Measurements from ENCODE around the gene TACR1.

The TACR1 gene

DNA sequence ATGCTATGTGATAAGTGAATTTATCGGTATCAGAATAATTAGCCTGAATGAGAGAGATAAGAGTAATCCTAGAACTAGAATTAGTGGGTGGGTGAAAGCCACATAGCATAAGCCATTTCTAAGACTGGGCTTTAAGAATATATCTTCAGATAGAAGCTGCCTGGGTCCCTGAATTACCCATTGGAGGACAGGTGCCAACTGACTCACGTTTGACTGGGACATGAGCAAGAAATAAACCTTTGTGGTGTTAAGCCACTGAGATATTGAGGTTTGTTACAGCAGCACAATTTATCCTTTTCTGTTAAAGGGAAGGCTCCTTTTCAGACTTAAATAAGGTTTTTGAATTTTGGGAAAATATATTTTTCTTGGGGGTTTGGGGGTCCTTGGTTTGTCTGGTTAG lies 145.0 kb downstream of the TACR1 start:
- TF ChIP-seq FOXM1 (IDR thresholded peaks at IDR 0.05; ENCODE audit: borderline replicate concordance, low read depth), result no peak
- no peak for TF ChIP-seq CREB1 (IDR thresholded peaks at IDR 0.05; ENCODE audit: low read depth)
- TF ChIP-seq RAD21 (IDR thresholded peaks at IDR 0.05; ENCODE audit: low read depth), result no peak

DNA sequence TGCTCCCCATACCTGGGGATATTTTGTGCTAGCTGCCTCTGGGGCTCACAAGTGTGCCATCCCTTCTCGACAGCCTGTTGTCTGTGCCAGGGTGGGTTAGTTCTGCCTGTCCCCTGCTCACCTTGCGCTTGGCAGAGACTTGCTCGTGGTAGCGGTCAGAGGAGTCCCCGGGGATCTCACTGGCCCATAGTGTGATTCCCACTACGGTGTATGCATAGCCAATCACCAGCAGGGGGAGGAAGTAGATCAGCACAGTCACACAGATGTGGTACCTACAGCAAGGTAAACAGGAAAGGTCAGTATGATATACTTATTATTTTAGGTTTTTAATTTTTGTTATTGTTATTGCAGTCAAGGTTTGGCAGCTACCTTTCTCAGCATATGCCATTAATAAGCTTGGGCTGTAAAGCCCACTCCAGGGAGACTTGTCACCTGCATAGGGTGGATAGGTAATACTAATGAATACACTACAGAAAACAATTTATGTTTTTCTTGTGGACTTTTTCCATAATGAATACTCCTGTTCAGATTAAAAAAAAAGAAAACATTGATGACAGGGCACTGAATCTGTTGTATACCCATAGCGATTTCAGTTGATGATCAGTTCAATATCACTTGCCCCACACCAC lies 145.7 kb downstream of the TACR1 start:
- TF ChIP-seq RAD21 (IDR thresholded peaks at IDR 0.05; ENCODE audit: low read depth) (peak; percentile 61), TEAD4 (IDR thresholded peaks at IDR 0.05) (no peak)

DNA sequence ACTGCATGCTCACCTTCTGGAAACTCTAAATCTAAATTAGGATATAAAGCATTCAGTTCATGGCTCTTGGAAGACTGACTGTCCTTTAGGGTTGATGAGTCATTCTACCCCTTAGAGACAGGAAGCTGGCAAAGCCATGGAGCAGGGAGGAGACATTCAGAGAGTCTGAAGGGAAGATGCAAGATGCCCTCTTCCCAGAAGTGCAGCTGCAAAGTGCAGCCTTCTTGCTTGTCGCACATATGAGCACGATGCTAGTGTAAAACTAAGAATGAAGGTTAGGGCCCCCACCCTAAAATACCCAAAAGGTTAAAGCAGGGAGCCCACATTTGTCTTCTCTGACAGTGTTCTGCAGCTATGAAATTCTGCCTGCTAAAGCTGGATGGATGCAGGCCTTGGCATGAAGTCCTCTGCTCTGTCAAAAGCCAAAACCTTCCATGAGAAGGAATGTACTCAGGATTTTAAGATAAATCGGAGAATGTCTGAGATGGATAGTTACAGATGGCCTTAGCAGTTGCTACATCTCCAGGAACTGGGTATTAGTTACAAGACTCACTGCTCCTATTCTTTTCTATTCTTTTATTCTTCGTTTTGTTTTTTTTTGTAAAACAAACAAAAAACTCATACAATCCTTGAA lies 151.2 kb downstream of the TACR1 start:
- TF ChIP-seq EGR1 (IDR thresholded peaks at IDR 0.05), result no peak
- no peak for TF ChIP-seq CEBPB (IDR thresholded peaks at IDR 0.05)
- TF ChIP-seq ZBTB7A (IDR thresholded peaks at IDR 0.05; ENCODE audit: low read depth), result no peak
- no peak for TF ChIP-seq YY1 (IDR thresholded peaks at IDR 0.05; ENCODE audit: low read depth)
- no peak for TF ChIP-seq NFIC (IDR thresholded peaks at IDR 0.05)
- no peak for TF ChIP-seq CREB1 (IDR thresholded peaks at IDR 0.05; ENCODE audit: low read depth)
- TF ChIP-seq TAF1 (IDR thresholded peaks at IDR 0.05; ENCODE audit: low read depth), result no peak
- no peak for TF ChIP-seq RAD21 (IDR thresholded peaks at IDR 0.05; ENCODE audit: low read depth)
- TF ChIP-seq, protein P1, sequence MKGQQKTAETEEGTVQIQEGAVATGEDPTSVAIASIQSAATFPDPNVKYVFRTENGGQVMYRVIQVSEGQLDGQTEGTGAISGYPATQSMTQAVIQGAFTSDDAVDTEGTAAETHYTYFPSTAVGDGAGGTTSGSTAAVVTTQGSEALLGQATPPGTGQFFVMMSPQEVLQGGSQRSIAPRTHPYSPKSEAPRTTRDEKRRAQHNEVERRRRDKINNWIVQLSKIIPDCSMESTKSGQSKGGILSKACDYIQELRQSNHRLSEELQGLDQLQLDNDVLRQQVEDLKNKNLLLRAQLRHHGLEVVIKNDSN (IDR thresholded peaks at IDR 0.05), result no peak
- no peak for TF ChIP-seq FOXM1 (IDR thresholded peaks at IDR 0.05; ENCODE audit: borderline replicate concordance, low read depth)
- no peak for TF ChIP-seq TCF12 (IDR thresholded peaks at IDR 0.05; ENCODE audit: low read depth)
- TF ChIP-seq, protein P2, sequence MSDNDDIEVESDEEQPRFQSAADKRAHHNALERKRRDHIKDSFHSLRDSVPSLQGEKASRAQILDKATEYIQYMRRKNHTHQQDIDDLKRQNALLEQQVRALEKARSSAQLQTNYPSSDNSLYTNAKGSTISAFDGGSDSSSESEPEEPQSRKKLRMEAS (IDR thresholded peaks at IDR 0.05), result no peak
- TF ChIP-seq EP300 (IDR thresholded peaks at IDR 0.05; ENCODE audit: borderline replicate concordance), result no peak
- no peak for TF ChIP-seq TEAD4 (IDR thresholded peaks at IDR 0.05)
- TF ChIP-seq, protein P3, sequence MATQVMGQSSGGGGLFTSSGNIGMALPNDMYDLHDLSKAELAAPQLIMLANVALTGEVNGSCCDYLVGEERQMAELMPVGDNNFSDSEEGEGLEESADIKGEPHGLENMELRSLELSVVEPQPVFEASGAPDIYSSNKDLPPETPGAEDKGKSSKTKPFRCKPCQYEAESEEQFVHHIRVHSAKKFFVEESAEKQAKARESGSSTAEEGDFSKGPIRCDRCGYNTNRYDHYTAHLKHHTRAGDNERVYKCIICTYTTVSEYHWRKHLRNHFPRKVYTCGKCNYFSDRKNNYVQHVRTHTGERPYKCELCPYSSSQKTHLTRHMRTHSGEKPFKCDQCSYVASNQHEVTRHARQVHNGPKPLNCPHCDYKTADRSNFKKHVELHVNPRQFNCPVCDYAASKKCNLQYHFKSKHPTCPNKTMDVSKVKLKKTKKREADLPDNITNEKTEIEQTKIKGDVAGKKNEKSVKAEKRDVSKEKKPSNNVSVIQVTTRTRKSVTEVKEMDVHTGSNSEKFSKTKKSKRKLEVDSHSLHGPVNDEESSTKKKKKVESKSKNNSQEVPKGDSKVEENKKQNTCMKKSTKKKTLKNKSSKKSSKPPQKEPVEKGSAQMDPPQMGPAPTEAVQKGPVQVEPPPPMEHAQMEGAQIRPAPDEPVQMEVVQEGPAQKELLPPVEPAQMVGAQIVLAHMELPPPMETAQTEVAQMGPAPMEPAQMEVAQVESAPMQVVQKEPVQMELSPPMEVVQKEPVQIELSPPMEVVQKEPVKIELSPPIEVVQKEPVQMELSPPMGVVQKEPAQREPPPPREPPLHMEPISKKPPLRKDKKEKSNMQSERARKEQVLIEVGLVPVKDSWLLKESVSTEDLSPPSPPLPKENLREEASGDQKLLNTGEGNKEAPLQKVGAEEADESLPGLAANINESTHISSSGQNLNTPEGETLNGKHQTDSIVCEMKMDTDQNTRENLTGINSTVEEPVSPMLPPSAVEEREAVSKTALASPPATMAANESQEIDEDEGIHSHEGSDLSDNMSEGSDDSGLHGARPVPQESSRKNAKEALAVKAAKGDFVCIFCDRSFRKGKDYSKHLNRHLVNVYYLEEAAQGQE (IDR thresholded peaks at IDR 0.05; ENCODE audit: low read depth), result no peak

DNA sequence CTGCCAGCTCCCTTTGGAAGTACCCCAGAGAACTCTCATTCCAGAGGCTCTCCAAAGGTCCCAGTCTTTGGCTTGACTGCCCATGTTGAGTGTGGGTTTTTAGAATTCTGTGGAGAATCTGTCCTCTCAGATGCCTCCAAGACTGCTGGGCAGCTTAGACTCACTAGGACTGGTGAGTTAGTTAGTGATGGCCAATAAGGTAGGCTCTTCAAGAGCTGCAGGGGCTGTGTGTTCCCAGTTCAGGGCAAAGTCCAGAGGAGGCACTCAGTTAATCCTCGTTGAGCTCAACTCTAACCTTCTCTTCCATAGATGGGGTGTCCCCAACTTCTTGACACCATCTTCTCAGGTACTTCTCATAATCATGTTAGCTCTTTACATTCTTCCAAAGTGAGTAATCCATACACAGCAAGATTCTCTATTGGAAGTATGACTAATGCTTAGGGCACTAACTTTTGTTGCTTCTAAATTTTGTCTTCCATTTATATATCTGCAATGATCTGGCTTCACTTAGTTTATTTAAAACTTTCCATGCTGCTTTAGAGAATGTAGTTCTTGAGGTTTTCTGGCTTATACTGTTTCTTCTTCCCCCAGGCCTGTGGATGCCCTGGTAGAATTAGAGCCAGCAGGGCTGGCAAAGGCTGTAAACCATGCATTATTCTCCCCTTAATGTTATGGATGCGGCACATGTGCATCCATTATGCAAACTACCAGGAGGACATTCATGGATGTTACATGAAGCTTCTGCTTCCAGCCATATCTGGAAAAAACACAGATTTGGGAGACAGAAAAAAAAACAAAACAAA lies 151.9 kb downstream of the TACR1 start:
- TF ChIP-seq TAF1 (IDR thresholded peaks at IDR 0.05; ENCODE audit: low read depth), result no peak
- no peak for TF ChIP-seq ZBTB7A (IDR thresholded peaks at IDR 0.05; ENCODE audit: low read depth)
- no peak for TF ChIP-seq TEAD4 (IDR thresholded peaks at IDR 0.05)
- TF ChIP-seq, protein P2 (IDR thresholded peaks at IDR 0.05), result no peak
- TF ChIP-seq EP300 (IDR thresholded peaks at IDR 0.05; ENCODE audit: borderline replicate concordance), result no peak
- TF ChIP-seq NFIC (IDR thresholded peaks at IDR 0.05), result no peak
- TF ChIP-seq, protein P1 (IDR thresholded peaks at IDR 0.05), result no peak
- TF ChIP-seq, protein P3 (IDR thresholded peaks at IDR 0.05; ENCODE audit: low read depth), result no peak
- no peak for TF ChIP-seq CREB1 (IDR thresholded peaks at IDR 0.05; ENCODE audit: low read depth)
- no peak for TF ChIP-seq RAD21 (IDR thresholded peaks at IDR 0.05; ENCODE audit: low read depth)
- TF ChIP-seq CEBPB (IDR thresholded peaks at IDR 0.05), result no peak
- TF ChIP-seq YY1 (IDR thresholded peaks at IDR 0.05; ENCODE audit: low read depth), result no peak
- no peak for TF ChIP-seq TCF12 (IDR thresholded peaks at IDR 0.05; ENCODE audit: low read depth)
- TF ChIP-seq FOXM1 (IDR thresholded peaks at IDR 0.05; ENCODE audit: borderline replicate concordance, low read depth), result no peak
- TF ChIP-seq EGR1 (IDR thresholded peaks at IDR 0.05), result no peak

DNA sequence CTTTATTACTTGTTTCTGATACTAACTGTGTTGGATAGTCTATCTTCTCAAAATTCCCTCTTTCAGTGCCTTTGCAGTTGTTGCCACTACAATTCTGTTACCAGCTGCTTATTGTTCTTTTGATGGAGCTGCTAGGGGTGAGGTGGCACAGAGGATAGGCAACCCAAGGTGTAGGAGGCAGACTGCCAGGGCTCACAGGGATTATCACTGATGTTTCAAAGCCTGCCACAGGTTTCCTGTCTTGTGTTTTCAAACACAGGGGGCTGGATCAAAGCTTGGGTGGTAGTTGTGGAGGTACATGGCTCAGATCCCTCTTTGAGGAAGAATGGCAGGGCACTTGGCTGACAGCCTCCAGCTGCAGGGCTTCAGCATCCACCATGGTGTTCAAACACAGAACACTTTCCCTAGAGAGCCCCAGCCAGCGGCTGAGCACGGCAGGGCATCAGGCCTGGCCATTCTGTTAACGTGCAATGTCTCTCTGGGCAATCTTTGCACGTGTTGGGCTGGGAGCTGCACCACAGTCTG lies 153.7 kb downstream of the TACR1 start:
- TF ChIP-seq CREB1 (IDR thresholded peaks at IDR 0.05; ENCODE audit: low read depth) (no peak), TEAD4 (IDR thresholded peaks at IDR 0.05) (no peak), RAD21 (IDR thresholded peaks at IDR 0.05; ENCODE audit: low read depth) (no peak), NFIC (IDR thresholded peaks at IDR 0.05) (no peak)
- TF ChIP-seq, protein P3 (IDR thresholded peaks at IDR 0.05; ENCODE audit: low read depth), result no peak
